ENCODE measurements around the gene HPCAL1. TPM values are rescaled to one million over a fixed set of nuclear protein-coding genes. Genes with fewer than 3 reads are reported as not detected.
"Not testable (repeated sequence)": the region's sequence is repeated elsewhere in the genome, so short reads cannot be mapped to it uniquely, and the experiment has no call there.

The HPCAL1 gene
- total RNA-seq, 1 experiment from 2014 or later = 26.9 TPM

DNA sequence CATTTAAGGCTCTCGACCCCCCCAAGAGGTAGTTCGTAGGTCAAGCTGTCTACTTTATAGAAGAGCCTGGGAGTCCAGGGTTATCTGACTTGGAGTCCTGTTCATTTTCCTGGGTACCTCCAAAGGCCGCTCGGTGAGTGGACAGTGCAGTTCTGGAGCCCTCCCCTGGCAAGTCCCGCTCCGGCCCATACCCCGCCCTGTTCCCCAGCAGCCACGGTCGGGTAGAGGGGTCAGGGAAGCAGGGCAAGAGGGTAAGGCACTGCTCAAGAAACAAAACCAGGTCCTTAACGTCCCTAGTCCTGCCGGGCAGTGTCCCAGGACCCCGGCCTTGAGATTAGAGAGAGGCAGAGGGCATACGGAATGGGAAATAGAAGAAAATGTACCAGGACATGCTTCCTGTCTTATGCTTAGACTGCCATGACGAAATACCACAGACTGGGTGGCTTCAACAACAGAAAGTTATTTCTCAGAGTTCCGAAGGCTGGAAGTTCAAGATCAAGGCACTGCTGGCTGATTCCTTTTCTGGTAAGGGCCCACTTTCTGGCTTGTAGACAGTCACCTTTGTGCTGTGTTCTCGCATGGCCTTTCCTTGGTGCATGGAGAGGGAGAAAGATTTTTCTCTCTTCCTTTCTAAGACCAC lies 5.4 kb upstream of the HPCAL1 start:
- Mint-ChIP-seq H3K4me3 (ENCODE audit: unreplicated experiment) (no peak overlapping the region), H3K27ac (ENCODE audit: unreplicated experiment) (no peak overlapping the region), H3K4me1 (ENCODE audit: low read depth, unreplicated experiment) (peaks cover 20% of the 10 kb centered on the region), H3K9me3 (ENCODE audit: unreplicated experiment) (peaks cover 22% of the 10 kb centered on the region), H3K36me3 (ENCODE audit: insufficient read depth, unreplicated experiment) (no peaks in the 10 kb centered on the region), H3K27me3 (ENCODE audit: insufficient read depth, unreplicated experiment) (no peaks in the 10 kb centered on the region)
- H3K36me3 ChIP-seq (ENCODE audit: control insufficient read depth, insufficient read depth, low read length) = no peaks in the 10 kb centered on the region
- BruUV-seq (replicated peaks) = no TSS peak
- H3K4me1 ChIP-seq = peaks cover 23% of the 10 kb centered on the region
- no peaks in the 10 kb centered on the region for H3K27me3 ChIP-seq (replicated peaks; ENCODE audit: control insufficient read depth, insufficient read depth, low read length)
- intact Hi-C loops (cut with micrococcal nuclease; ENCODE audit: unreplicated experiment) = no loop called here
- ChIA-PET POLR2A (interaction anchor here (0.6 kb wide), 1 partner anchor 139 kb away, joined by 3 read pairs; no protein-coding TSS in a partner anchor), CTCF (interaction anchor here (0.6 to 0.8 kb wide), 2 partner anchors 46 to 137 kb away, joined by 3 to 4 read pairs; no protein-coding TSS in a partner anchor)
- no peak for DNase-seq
- H3K9me3 ChIP-seq = peaks cover 26% of the 10 kb centered on the region
- TF ChIP-seq, protein P1, sequence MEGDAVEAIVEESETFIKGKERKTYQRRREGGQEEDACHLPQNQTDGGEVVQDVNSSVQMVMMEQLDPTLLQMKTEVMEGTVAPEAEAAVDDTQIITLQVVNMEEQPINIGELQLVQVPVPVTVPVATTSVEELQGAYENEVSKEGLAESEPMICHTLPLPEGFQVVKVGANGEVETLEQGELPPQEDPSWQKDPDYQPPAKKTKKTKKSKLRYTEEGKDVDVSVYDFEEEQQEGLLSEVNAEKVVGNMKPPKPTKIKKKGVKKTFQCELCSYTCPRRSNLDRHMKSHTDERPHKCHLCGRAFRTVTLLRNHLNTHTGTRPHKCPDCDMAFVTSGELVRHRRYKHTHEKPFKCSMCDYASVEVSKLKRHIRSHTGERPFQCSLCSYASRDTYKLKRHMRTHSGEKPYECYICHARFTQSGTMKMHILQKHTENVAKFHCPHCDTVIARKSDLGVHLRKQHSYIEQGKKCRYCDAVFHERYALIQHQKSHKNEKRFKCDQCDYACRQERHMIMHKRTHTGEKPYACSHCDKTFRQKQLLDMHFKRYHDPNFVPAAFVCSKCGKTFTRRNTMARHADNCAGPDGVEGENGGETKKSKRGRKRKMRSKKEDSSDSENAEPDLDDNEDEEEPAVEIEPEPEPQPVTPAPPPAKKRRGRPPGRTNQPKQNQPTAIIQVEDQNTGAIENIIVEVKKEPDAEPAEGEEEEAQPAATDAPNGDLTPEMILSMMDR (IDR thresholded peaks at IDR 0.05; ENCODE audit: insufficient read depth in 1 of 2, low read depth in 1 of 2, low read length in 1 of 2, severe bottlenecking in 1 of 2, unreplicated experiment in 1 of 2) = no peak
- H3K4me3 ChIP-seq (ENCODE audit: low read depth, low read length) = no peak overlapping the region

DNA sequence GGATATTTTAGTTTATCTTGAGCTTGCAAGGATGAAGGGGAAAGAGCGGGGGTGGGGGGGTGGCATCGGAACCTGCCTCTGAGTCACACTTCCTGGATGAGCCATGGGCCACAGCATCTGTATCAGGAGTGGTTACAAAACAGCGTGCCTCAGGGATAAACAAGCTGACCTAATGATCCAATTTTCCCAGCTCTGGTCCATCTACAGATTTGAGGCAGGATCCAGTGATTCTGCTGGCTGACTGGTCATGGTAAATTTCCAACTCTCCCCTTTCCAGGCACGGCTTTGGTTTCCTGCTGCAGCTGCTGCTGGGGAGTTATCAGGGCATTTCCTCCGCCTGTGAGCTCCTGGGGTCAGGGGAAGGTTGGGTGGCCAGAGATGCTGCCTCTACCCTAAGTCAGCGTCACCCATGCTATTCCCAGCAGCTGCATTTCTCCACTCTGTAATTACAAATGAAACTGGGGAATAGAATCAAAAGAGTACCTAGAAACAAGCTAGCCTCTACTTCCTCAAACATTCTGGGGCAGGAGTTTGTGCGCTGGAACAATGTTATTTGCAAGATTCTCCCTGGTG lies 4.7 kb upstream of the HPCAL1 start:
- Mint-ChIP-seq H3K27ac (ENCODE audit: unreplicated experiment) (no peak overlapping the region), H3K4me3 (ENCODE audit: unreplicated experiment) (no peak overlapping the region), H3K27me3 (ENCODE audit: insufficient read depth, unreplicated experiment) (no peaks in the 10 kb centered on the region), H3K4me1 (ENCODE audit: low read depth, unreplicated experiment) (peaks cover 20% of the 10 kb centered on the region), H3K9me3 (ENCODE audit: unreplicated experiment) (peaks cover 22% of the 10 kb centered on the region), H3K36me3 (ENCODE audit: insufficient read depth, unreplicated experiment) (peaks cover 2% of the 10 kb centered on the region)
- no peaks in the 10 kb centered on the region for H3K36me3 ChIP-seq (ENCODE audit: control insufficient read depth, insufficient read depth, low read length)
- ChIA-PET POLR2A (interaction anchor here (0.6 kb wide), 1 partner anchor 140 kb away, joined by 3 read pairs; no protein-coding TSS in a partner anchor), CTCF (interaction anchor here (0.8 to 0.9 kb wide), 2 partner anchors 19 to 137 kb away, joined by 3 read pairs; no protein-coding TSS in a partner anchor)
- H3K27me3 ChIP-seq (replicated peaks; ENCODE audit: control insufficient read depth, insufficient read depth, low read length) = no peaks in the 10 kb centered on the region
- BruUV-seq (replicated peaks) = no TSS peak
- H3K9me3 ChIP-seq = peaks cover 26% of the 10 kb centered on the region
- no peak for DNase-seq
- intact Hi-C loops (cut with micrococcal nuclease; ENCODE audit: unreplicated experiment) = no loop called here
- peaks cover 23% of the 10 kb centered on the region for H3K4me1 ChIP-seq
- H3K4me3 ChIP-seq (ENCODE audit: low read depth, low read length) = no peak overlapping the region
- TF ChIP-seq, protein P1 (IDR thresholded peaks at IDR 0.05; ENCODE audit: insufficient read depth in 1 of 2, low read depth in 1 of 2, low read length in 1 of 2, severe bottlenecking in 1 of 2, unreplicated experiment in 1 of 2) = no peak

DNA sequence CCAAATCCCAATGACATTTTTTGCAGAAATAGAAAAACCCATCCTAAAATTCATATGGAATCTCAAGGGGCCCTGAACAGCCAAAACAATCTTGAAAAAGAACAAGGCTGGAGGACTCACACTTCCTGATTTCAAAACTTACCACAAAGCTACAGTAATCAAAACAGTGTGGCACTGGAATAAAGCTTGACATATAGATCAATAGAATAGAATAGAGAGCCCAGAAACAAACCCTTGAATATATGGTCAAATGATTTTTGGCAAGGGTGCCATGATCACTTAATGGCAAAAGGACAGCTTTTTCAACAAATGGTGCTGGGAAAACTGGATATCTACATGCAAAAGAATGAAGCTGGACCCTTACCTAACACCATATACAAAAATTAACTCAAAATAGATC lies 3.9 kb upstream of the HPCAL1 start:
- Mint-ChIP-seq H3K4me1 (ENCODE audit: low read depth, unreplicated experiment) (peaks cover 20% of the 10 kb centered on the region), H3K9me3 (ENCODE audit: unreplicated experiment) (peaks cover 15% of the 10 kb centered on the region)
- BruUV-seq (replicated peaks); H3K27ac Mint-ChIP-seq (ENCODE audit: unreplicated experiment); H3K36me3 Mint-ChIP-seq (ENCODE audit: insufficient read depth, unreplicated experiment); H3K27me3 Mint-ChIP-seq (ENCODE audit: insufficient read depth, unreplicated experiment); H3K4me3 Mint-ChIP-seq (ENCODE audit: unreplicated experiment); H3K4me3 ChIP-seq (ENCODE audit: low read depth, low read length); H3K36me3 ChIP-seq (ENCODE audit: control insufficient read depth, insufficient read depth, low read length); H3K27me3 ChIP-seq (replicated peaks; ENCODE audit: control insufficient read depth, insufficient read depth, low read length); DNase-seq; intact Hi-C loops (cut with micrococcal nuclease; ENCODE audit: unreplicated experiment); POLR2A ChIA-PET: not testable (repeated sequence)
- H3K4me1 ChIP-seq = peaks cover 23% of the 10 kb centered on the region
- CTCF ChIA-PET = interaction anchor here (0.9 kb wide), 1 partner anchor 19 kb away, joined by 3 read pairs; no protein-coding TSS in a partner anchor
- H3K9me3 ChIP-seq = peaks cover 24% of the 10 kb centered on the region

All from Caco-2 (cell line).